Prostate gland (tissue), 2 donors: ENCODE measurements around the gene GPX8.

Source experiments
- POLR2A ChIP-seq: fragments of 450-650 bp; IDR thresholded peaks from one replicate; pipeline ENCODE4 v1.6.1; 2016; ENCODE audit warnings: antibody characterized with exemption, mild to moderate bottlenecking
- POLR2AphosphoS5 ChIP-seq: sonication (generic); formaldehyde crosslinking; IDR thresholded peaks from one replicate; pipeline ENCODE4 v1.6.1; 2017; ENCODE audit warnings: antibody characterized with exemption
- TF ChIP-seq, protein P1 (sequence below), 4 experiments: fragments of 200-600 bp in 2 of 4; fragments of 450-650 bp in 2 of 4; sonication (generic) in 2 of 4; IDR thresholded peaks; 1 replicate in 3 of 4; 2 replicates in 1 of 4; pipeline ENCODE4 v1.5.1; 2016 to 2019; ENCODE audit warnings: antibody characterized with exemption in 4 of 4, mild to moderate bottlenecking in 2 of 4, moderate library complexity in 2 of 4

DNA sequence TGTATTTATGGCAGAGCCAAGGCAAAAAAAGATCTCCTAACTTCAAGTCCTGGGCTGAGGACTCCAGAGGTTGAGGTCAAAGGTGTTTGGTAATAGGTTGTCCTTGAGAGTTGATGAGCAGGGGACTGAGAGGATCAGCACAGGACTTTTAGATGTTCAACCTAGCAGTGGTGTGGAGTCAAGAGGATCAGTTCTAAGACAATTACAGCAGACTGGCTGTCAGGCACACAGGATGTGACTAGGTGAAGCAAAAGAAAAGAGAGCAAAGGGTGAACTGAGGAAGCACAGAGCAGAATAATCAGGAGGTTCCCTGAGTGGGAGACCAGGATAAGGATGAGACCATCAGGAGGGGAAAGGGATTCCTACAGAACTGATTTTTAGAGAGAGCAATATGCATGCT is 46.6 kb upstream of the GPX8 start:
- TF ChIP-seq, protein P1, sequence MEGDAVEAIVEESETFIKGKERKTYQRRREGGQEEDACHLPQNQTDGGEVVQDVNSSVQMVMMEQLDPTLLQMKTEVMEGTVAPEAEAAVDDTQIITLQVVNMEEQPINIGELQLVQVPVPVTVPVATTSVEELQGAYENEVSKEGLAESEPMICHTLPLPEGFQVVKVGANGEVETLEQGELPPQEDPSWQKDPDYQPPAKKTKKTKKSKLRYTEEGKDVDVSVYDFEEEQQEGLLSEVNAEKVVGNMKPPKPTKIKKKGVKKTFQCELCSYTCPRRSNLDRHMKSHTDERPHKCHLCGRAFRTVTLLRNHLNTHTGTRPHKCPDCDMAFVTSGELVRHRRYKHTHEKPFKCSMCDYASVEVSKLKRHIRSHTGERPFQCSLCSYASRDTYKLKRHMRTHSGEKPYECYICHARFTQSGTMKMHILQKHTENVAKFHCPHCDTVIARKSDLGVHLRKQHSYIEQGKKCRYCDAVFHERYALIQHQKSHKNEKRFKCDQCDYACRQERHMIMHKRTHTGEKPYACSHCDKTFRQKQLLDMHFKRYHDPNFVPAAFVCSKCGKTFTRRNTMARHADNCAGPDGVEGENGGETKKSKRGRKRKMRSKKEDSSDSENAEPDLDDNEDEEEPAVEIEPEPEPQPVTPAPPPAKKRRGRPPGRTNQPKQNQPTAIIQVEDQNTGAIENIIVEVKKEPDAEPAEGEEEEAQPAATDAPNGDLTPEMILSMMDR (IDR thresholded peaks at IDR 0.05) = no peak
- TF ChIP-seq POLR2A = no peak
- no peak for TF ChIP-seq POLR2AphosphoS5
